Mucosa of descending colon (tissue), 3 donors: ENCODE data around the gene ARHGAP26. TPM values are rescaled to one million over a fixed set of nuclear protein-coding genes. Genes with fewer than 3 reads are reported as not detected.

Experiments
- ATAC-seq: fragments of 200-7000 bp; cut with Tn5 transposase; one replicate; pipeline ENCODE4 v1.9.1; 2020; ENCODE audit warnings: mild to moderate bottlenecking, moderate library complexity
- DNase-seq, 3 donors: peaks; one replicate each; pipeline ENCODE4 v3.0.0-alpha.2; 2020
- H3K36me3 ChIP-seq: fragments of 200-600 bp; one replicate; pipeline ENCODE4 v1.8.0; 2021; ENCODE audit warnings: low read depth, mild to moderate bottlenecking
- H3K4me1 ChIP-seq: fragments of 200-600 bp; one replicate; pipeline ENCODE4 v1.8.0; 2021; ENCODE audit warnings: low read depth, mild to moderate bottlenecking
- H3K4me3 ChIP-seq: fragments of 200-600 bp; one replicate; pipeline ENCODE4 v1.8.0; 2021; ENCODE audit warnings: mild to moderate bottlenecking
- H3K9me3 ChIP-seq: fragments of 200-600 bp; one replicate; pipeline ENCODE4 v1.8.0; 2021; ENCODE audit warnings: mild to moderate bottlenecking
- intact Hi-C, 2 donors: fragments of 100-400 bp; cut with DNase I in 1 of 2; cut with micrococcal nuclease in 1 of 2; formaldehyde crosslinking; loops; one replicate each; pipeline versions ENCODE4 v1.11.0 to v1.11.1; 2022; cut with DNase I, micrococcal nuclease
- total RNA-seq, 3 donors: library from RNA; stranded (reverse); fragmentation: NEBNext Ultra II Directional in 2 of 3; extraction: Animal tissue kit (Norgen Biotek cat#: 25700) in 2 of 3; gene quantifications; one replicate each; pipeline versions ENCODE4 v1.2.1 to v1.2.4, GENCODE V29; 2021 to 2023
- TF ChIP-seq, protein P1 (sequence below): fragments of 200-600 bp; IDR thresholded peaks from one replicate; pipeline ENCODE4 v1.8.0; 2022; ENCODE audit warnings: antibody characterized with exemption, mild to moderate bottlenecking
- donor health status: DM: no; HTN: no; CAD: no; lungs with moderate emphysema.
- donor health status: DM: no; HTN: no; CAD: no.
- donor health status: DM: no; HTN: yes; CAD: no.

Gene ARHGAP26
- total RNA-seq, 3 donors from 2014 or later: 52.9 to 96.0 (median 67.8) TPM

DNA sequence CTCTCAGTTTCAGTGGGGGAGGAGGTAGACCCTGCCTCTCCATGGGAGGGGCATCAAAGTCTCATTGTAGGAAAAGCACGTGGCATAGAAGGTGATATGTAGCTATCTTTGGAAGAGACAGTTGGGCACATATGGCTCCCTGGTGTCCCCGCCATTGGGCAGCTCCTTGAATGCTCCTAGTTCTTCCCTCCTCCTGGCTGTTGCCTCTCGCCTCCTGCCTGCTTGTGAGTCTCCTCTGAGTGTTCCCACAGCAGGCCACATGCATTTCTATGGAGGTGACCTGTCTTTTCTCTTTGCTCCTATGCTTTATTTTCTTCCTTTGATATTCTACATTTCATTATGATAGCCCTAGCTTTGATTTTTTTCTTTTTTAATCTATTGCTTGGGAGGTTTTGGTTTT lies 138.5 kb downstream of the ARHGAP26 start:
- Histone ChIP-seq H3K4me1 (no peaks in the 10 kb centered on the region), H3K36me3 (no peaks in the 10 kb centered on the region), H3K9me3 (no peaks in the 10 kb centered on the region), H3K4me3 (no peak overlapping the region)
- intact Hi-C loops: no loop called here
- TF ChIP-seq, protein P1, sequence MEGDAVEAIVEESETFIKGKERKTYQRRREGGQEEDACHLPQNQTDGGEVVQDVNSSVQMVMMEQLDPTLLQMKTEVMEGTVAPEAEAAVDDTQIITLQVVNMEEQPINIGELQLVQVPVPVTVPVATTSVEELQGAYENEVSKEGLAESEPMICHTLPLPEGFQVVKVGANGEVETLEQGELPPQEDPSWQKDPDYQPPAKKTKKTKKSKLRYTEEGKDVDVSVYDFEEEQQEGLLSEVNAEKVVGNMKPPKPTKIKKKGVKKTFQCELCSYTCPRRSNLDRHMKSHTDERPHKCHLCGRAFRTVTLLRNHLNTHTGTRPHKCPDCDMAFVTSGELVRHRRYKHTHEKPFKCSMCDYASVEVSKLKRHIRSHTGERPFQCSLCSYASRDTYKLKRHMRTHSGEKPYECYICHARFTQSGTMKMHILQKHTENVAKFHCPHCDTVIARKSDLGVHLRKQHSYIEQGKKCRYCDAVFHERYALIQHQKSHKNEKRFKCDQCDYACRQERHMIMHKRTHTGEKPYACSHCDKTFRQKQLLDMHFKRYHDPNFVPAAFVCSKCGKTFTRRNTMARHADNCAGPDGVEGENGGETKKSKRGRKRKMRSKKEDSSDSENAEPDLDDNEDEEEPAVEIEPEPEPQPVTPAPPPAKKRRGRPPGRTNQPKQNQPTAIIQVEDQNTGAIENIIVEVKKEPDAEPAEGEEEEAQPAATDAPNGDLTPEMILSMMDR: no peak
- ATAC-seq: no peak
- DNase-seq: no peak

DNA sequence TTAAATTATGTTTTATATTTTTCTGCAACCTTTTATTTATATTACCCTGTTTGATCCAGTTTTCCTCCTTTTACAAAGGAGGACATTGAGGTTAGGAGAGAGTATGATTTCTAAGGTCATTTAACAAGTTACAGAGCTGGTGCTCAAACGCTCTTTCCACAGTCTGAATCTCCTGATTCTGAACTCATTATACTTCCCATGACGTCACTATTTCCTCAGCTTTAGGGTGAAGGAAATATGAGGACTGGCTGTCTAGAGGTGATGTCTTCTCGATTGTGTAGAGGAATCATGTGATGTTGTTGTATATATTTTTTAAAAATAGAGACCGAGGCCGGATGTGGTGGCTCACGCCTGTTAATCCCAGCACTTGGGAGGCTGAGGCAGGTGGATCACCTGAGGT lies 140.0 kb downstream of the ARHGAP26 start:
- intact Hi-C loops: no loop called here
- TF ChIP-seq, protein P1: no peak
- ATAC-seq (no peak), DNase-seq (no peak)
- H3K4me1 ChIP-seq: no peaks in the 10 kb centered on the region
- H3K4me3 ChIP-seq: no peak overlapping the region
- H3K36me3 ChIP-seq: no peaks in the 10 kb centered on the region
- no peaks in the 10 kb centered on the region for H3K9me3 ChIP-seq

DNA sequence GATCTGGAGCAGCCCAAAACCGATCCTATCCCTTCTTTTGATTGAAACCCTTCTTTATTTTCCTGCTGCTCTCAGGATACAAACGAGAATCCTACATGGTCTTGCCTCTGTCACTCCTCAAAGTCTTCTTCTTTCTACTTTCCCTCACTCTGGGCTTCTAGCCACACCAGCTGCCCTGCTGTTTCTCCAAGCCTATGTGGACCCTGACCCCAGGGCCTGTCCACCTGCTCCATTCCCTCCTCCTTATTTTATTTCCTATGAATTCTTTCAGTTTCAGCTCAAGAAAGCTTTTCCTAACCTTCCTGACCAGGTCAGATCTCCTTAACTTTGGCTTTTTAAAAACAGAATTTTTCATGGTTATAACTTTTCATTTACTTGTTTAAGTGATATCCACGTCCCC lies 141.0 kb downstream of the ARHGAP26 start:
- intact Hi-C loops: no loop called here
- TF ChIP-seq, protein P1: no peak
- DNase-seq (no peak), ATAC-seq (no peak)
- H3K4me3 ChIP-seq: no peak overlapping the region
- H3K9me3 ChIP-seq: no peaks in the 10 kb centered on the region
- no peaks in the 10 kb centered on the region for H3K36me3 ChIP-seq
- no peaks in the 10 kb centered on the region for H3K4me1 ChIP-seq

DNA sequence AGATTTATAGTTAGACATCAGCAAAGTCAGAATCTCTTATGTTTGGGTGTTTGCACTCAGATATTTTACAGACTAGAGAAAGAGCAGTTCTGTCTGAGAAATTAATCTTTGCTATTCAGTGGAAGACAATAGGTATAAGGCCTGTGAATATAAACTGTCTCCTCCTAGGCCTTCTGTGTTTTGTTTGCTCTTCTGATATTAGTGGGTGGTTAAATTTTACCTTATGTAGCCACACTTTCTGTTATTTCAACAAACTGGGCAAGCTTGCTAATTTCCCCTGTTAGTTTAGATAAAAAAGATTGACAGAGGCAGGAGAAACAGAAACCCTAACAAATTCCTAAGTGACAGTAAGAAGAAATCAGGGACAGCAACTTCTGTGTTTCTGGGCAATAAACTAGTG lies 141.6 kb downstream of the ARHGAP26 start:
- no peak for ATAC-seq
- H3K9me3 ChIP-seq: no peaks in the 10 kb centered on the region
- no peaks in the 10 kb centered on the region for H3K36me3 ChIP-seq
- H3K4me3 ChIP-seq: no peak overlapping the region
- no peak for DNase-seq
- intact Hi-C loops: no loop called here
- TF ChIP-seq, protein P1: no peak
- no peaks in the 10 kb centered on the region for H3K4me1 ChIP-seq

DNA sequence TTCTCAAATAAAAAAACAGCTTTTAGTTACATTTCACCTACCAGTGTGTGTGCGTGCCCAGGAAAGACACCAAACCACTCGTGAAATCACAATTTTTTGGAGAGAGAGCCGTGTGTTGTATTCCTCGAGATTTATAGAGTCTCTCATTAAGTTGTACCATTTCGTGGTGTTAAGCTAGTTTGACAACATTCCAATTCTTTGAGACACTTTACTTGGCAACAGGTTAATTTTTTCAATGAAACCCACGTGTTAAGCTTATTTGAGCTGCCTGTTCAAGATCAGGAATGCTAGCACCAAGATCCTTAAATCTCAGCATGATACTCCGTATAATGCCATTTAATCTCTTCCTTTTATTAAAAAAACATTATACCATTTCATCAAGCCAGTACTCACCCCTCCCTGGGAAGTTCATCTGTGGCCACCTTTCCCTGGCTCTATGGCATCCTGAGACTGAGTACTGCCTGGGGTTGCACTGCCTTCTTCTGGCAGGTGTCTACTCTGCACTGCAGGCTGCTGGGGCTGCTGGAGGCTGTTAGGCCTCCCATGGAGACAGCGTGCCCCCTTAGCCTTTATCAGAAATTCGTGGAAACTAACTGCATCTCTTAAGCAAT lies 143.7 kb downstream of the ARHGAP26 start:
- H3K4me3 ChIP-seq: no peak overlapping the region
- TF ChIP-seq, protein P1: no peak
- no peaks in the 10 kb centered on the region for H3K9me3 ChIP-seq
- ATAC-seq (no peak), DNase-seq (no peak)
- intact Hi-C loops: no loop called here
- no peaks in the 10 kb centered on the region for H3K4me1 ChIP-seq
- H3K36me3 ChIP-seq: no peaks in the 10 kb centered on the region

DNA sequence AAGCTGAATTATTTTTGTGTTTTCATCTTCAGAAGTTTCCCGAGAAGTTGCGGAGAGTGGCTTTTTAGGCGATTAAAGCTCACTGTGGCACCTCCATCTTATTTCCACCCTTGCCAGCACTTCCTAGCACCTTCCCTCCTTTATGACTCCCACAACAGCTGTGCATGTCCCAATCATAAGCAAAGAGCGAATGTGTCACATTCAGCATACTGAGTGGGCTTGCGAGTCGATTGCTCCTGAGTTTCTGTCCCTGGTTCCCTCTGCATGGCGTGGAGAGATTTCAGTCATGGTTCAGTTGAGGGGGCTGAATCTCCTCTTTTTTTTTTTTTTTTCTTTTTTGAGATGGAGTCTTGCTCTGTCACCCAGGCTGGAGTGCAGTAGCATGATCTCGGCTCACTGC lies 144.9 kb downstream of the ARHGAP26 start:
- Histone ChIP-seq H3K9me3 (no peaks in the 10 kb centered on the region), H3K36me3 (no peaks in the 10 kb centered on the region), H3K4me1 (no peaks in the 10 kb centered on the region), H3K4me3 (no peak overlapping the region)
- ATAC-seq: no peak
- TF ChIP-seq, protein P1: no peak
- DNase-seq: no peak
- intact Hi-C loops: no loop called here
